ENCODE data around the gene R3HDM2.
"Not testable (repeated sequence)": the region's sequence is repeated elsewhere in the genome, so short reads cannot be mapped to it uniquely, and the experiment has no call there.

The R3HDM2 gene

GRCh38 chr12:57426948-57427347 lies 3.9 kb downstream of the R3HDM2 start:
- DNase-seq (ENCODE audit: low spot score), result not testable (repeated sequence)

- no peak for DNase-seq (ENCODE audit: low spot score)
Observed at GRCh38 chr12:57420482-57420881, 10.4 kb downstream of the R3HDM2 start.

GRCh38 chr12:57419495-57419894 lies 11.3 kb downstream of the R3HDM2 start:
- DNase-seq (ENCODE audit: low spot score), result no peak

GRCh38 chr12:57418255-57418654 lies 12.6 kb downstream of the R3HDM2 start:
- no peak for DNase-seq (ENCODE audit: low spot score)

GRCh38 chr12:57416039-57416996 lies 14.5 kb downstream of the R3HDM2 start:
- no peak for DNase-seq (ENCODE audit: low spot score)

- no peak for DNase-seq (ENCODE audit: low spot score)
Observed at GRCh38 chr12:57415088-57415487, 15.8 kb downstream of the R3HDM2 start.

- DNase-seq (ENCODE audit: low spot score), result not testable (repeated sequence)
Observed at GRCh38 chr12:57414160-57414559, 16.7 kb downstream of the R3HDM2 start.

GRCh38 chr12:57410534-57410933 lies 20.3 kb downstream of the R3HDM2 start:
- DNase-seq (ENCODE audit: low spot score), result no peak

GRCh38 chr12:57404966-57405640 lies 25.7 kb downstream of the R3HDM2 start:
- DNase-seq (ENCODE audit: low spot score), result no peak

GRCh38 chr12:57402156-57402555 lies 28.7 kb downstream of the R3HDM2 start:
- not testable (repeated sequence) for DNase-seq (ENCODE audit: low spot score)

- DNase-seq (ENCODE audit: low spot score), result no peak
Observed at GRCh38 chr12:57401165-57401564, 29.7 kb downstream of the R3HDM2 start.

- DNase-seq (ENCODE audit: low spot score), result not testable (repeated sequence)
Observed at GRCh38 chr12:57399718-57400463, 31.0 kb downstream of the R3HDM2 start.

GRCh38 chr12:57397441-57397840 lies 33.4 kb downstream of the R3HDM2 start:
- no peak for DNase-seq (ENCODE audit: low spot score)

- DNase-seq (ENCODE audit: low spot score), result no peak
Observed at GRCh38 chr12:57395121-57395520, 35.7 kb downstream of the R3HDM2 start.

GRCh38 chr12:57390174-57390573 lies 40.7 kb downstream of the R3HDM2 start:
- no peak for DNase-seq (ENCODE audit: low spot score)

- no peak for DNase-seq (ENCODE audit: low spot score)
Observed at GRCh38 chr12:57389033-57389432, 41.8 kb downstream of the R3HDM2 start.

- DNase-seq (ENCODE audit: low spot score), result no peak
Observed at GRCh38 chr12:57388425-57388824, 42.4 kb downstream of the R3HDM2 start.

GRCh38 chr12:57386187-57386720 lies 44.6 kb downstream of the R3HDM2 start:
- no peak for DNase-seq (ENCODE audit: low spot score)

- no peak for DNase-seq (ENCODE audit: low spot score)
Observed at GRCh38 chr12:57385586-57385985, 45.3 kb downstream of the R3HDM2 start.

- no peak for DNase-seq (ENCODE audit: low spot score)
Observed at GRCh38 chr12:57384478-57384877, 46.4 kb downstream of the R3HDM2 start.

- no peak for DNase-seq (ENCODE audit: low spot score)
Observed at GRCh38 chr12:57381693-57382220, 49.1 kb downstream of the R3HDM2 start.

- no peak for DNase-seq (ENCODE audit: low spot score)
Observed at GRCh38 chr12:57380300-57380699, 50.5 kb downstream of the R3HDM2 start.

Measured in HuH-7.5 (cell line).